Ecto neural progenitor cell (in vitro differentiated cells): Measurements from ENCODE around the gene FUT8.
"Not testable (repeated sequence)": the region's sequence is repeated elsewhere in the genome, so short reads cannot be mapped to it uniquely, and the experiment has no call there.

Experiments
- DNase-seq: peaks from one replicate; pipeline ENCODE4 v3.0.0-alpha.2; 2018; ENCODE audit warnings: low spot score

The FUT8 gene

GRCh38 chr14:65453807-65454480 is 41.4 kb downstream of the FUT8 start:
- DNase-seq = no peak

- DNase-seq = no peak
Observed at GRCh38 chr14:65456247-65456646, 43.7 kb downstream of the FUT8 start.

- DNase-seq = no peak
Observed at GRCh38 chr14:65461730-65462129, 49.2 kb downstream of the FUT8 start.

GRCh38 chr14:65462411-65462810 is 49.9 kb downstream of the FUT8 start:
- DNase-seq = no peak

GRCh38 chr14:65465584-65465983 is 53.1 kb downstream of the FUT8 start:
- DNase-seq = no peak

- DNase-seq = not testable (repeated sequence)
Observed at GRCh38 chr14:65467926-65468325, 55.4 kb downstream of the FUT8 start.

- no peak for DNase-seq
Observed at GRCh38 chr14:65469903-65470302, 57.4 kb downstream of the FUT8 start.

- peak; percentile 50 for DNase-seq
Observed at GRCh38 chr14:65470404-65470880, 57.9 kb downstream of the FUT8 start.

GRCh38 chr14:65471038-65471878 is 58.7 kb downstream of the FUT8 start:
- DNase-seq = no peak

- no peak for DNase-seq
Observed at GRCh38 chr14:65472189-65472588, 59.7 kb downstream of the FUT8 start.

GRCh38 chr14:65476273-65476941 is 63.9 kb downstream of the FUT8 start:
- no peak for DNase-seq

- no peak for DNase-seq
Observed at GRCh38 chr14:65476942-65477318, 64.4 kb downstream of the FUT8 start.

- DNase-seq = no peak
Observed at GRCh38 chr14:65478017-65478416, 65.5 kb downstream of the FUT8 start.

GRCh38 chr14:65478596-65478995 is 66.1 kb downstream of the FUT8 start:
- DNase-seq = no peak

GRCh38 chr14:65479386-65479785 is 66.9 kb downstream of the FUT8 start:
- DNase-seq = no peak

- DNase-seq = no peak
Observed at GRCh38 chr14:65482757-65483438, 70.4 kb downstream of the FUT8 start.

GRCh38 chr14:65483647-65484046 is 71.1 kb downstream of the FUT8 start:
- no peak for DNase-seq

GRCh38 chr14:65485516-65485915 is 73.0 kb downstream of the FUT8 start:
- DNase-seq = no peak

GRCh38 chr14:65486863-65487262 is 74.3 kb downstream of the FUT8 start:
- no peak for DNase-seq

GRCh38 chr14:65487783-65488494 is 75.4 kb downstream of the FUT8 start:
- DNase-seq = no peak

- no peak for DNase-seq
Observed at GRCh38 chr14:65491274-65491673, 78.7 kb downstream of the FUT8 start.

GRCh38 chr14:65492266-65492665 is 79.7 kb downstream of the FUT8 start:
- DNase-seq = no peak
